B cell (primary cell): Measurements from ENCODE around the gene DPP4. TPM values are rescaled to one million over a fixed set of nuclear protein-coding genes. Genes with fewer than 3 reads are reported as not detected.

Experiments
- ATAC-seq: fragments of 200-7000 bp; cut with Tn5 transposase; one replicate; pipeline ENCODE4 v1.10.0; 2021; ENCODE audit warnings: low read depth, mild to moderate bottlenecking, moderate number of reproducible peaks, moderate library complexity
- CTCF ChIA-PET: fragments of 350-600 bp; sonication (Branson Sonifier 250); formaldehyde crosslinking; loops from one replicate; lab custom pipeline; 2021; ENCODE audit warnings: antibody characterized with exemption, inconsistent platforms; lab: Charles Lee
- POLR2A ChIA-PET: fragments of 350-600 bp; sonication (Branson Sonifier 250); formaldehyde crosslinking; loops from one replicate; lab custom pipeline; 2021; ENCODE audit warnings: antibody characterized with exemption; lab: Charles Lee
- DNase-seq: peaks from one replicate; pipeline ENCODE4 v3.0.0; 2013
- H2AFZ ChIP-seq: 2 replicates; pipeline ENCODE4 v1.6.1; 2012; ENCODE audit warnings: mild to moderate bottlenecking, low read depth, low read length; ENCODE audit not compliant: insufficient read depth, poor library complexity, severe bottlenecking
- H3K27ac ChIP-seq, 2 donors: 1 replicate in 1 of 2; 2 replicates in 1 of 2; pipeline ENCODE4 v1.5.1; 2012 to 2013; ENCODE audit warnings: low read length in 2 of 2, mild to moderate bottlenecking in 2 of 2, moderate library complexity in 1 of 2
- H3K27me3 ChIP-seq, 4 experiments: fragments of 200-600 bp in 1 of 4; sonication (generic) in 1 of 4; replicated peaks in 1 of 4; 1 replicate in 2 of 4; 2 replicates in 2 of 4; pipeline versions ENCODE4 v1.6.1 to v1.7.0; 2013 to 2016; ENCODE audit warnings: low read length in 3 of 4, mild to moderate bottlenecking in 2 of 4, mixed read lengths in 1 of 4, moderate library complexity in 1 of 4; ENCODE audit not compliant: insufficient read depth in 4 of 4, control insufficient read depth in 3 of 4; ENCODE audit errors: control extremely low read depth in 1 of 4
- H3K36me3 ChIP-seq, 2 experiments: replicated peaks in 1 of 2; 1 replicate in 1 of 2; 2 replicates in 1 of 2; pipeline versions ENCODE4 v1.6.1 to v1.7.1; 2013; ENCODE audit warnings: low read length in 1 of 2; ENCODE audit not compliant: insufficient read depth in 2 of 2, control insufficient read depth in 1 of 2; ENCODE audit errors: control extremely low read depth in 1 of 2, extremely low read depth in 1 of 2
- H3K4me1 ChIP-seq, 2 donors: fragments of 200-600 bp in 1 of 2; sonication (generic) in 1 of 2; 1 replicate in 1 of 2; 2 replicates in 1 of 2; pipeline versions ENCODE4 v1.5.1 to v1.6.1; 2013 to 2017; ENCODE audit warnings: low read length in 2 of 2; ENCODE audit not compliant: control insufficient read depth in 2 of 2, insufficient read depth in 2 of 2
- H3K4me2 ChIP-seq: replicated peaks from 2 replicates; pipeline ENCODE3; 2012; ENCODE audit warnings: mild to moderate bottlenecking, low read depth, low read length; ENCODE audit not compliant: poor library complexity, severe bottlenecking
- H3K4me3 ChIP-seq, 5 experiments: fragments of 200-600 bp in 1 of 5; sonication (generic) in 1 of 5; 1 replicate in 3 of 5; 2 replicates in 2 of 5; pipeline versions ENCODE4 v1.5.1 to v1.7.0; 2011 to 2016; ENCODE audit warnings: low read length in 4 of 5, mild to moderate bottlenecking in 4 of 5, low read depth in 2 of 5, control low read depth in 1 of 5, moderate library complexity in 1 of 5; ENCODE audit not compliant: insufficient read depth in 1 of 5; ENCODE audit errors: control extremely low read depth in 1 of 5, extremely low read depth in 1 of 5
- H3K79me2 ChIP-seq: fragments of 200-600 bp; sonication (generic); one replicate; pipeline ENCODE4 v1.6.0; 2016; ENCODE audit warnings: low read length; ENCODE audit not compliant: control insufficient read depth, insufficient read depth
- H3K9ac ChIP-seq: fragments of 200-600 bp; sonication (generic); 2 replicates; pipeline ENCODE4 v1.6.1; 2017; ENCODE audit warnings: mild to moderate bottlenecking, low read length, moderate library complexity
- H3K9me3 ChIP-seq, 3 donors: one replicate each; pipeline versions ENCODE4 v1.6.1 to v1.7.1; 2013; ENCODE audit warnings: low read length in 2 of 3; ENCODE audit not compliant: control insufficient read depth in 2 of 3, insufficient read depth in 1 of 3; ENCODE audit errors: control extremely low read depth in 1 of 3
- H4K20me1 ChIP-seq: 2 replicates; pipeline ENCODE4 v1.6.0; 2012; ENCODE audit warnings: mild to moderate bottlenecking, low read length; ENCODE audit not compliant: insufficient read depth, control insufficient read depth, poor library complexity, severe bottlenecking
- H3K27ac Mint-ChIP-seq: one replicate; pipeline ENCODE4 v1.8.0; 2021; ENCODE audit warnings: mixed read lengths
- H3K27me3 Mint-ChIP-seq: one replicate; pipeline ENCODE4 v1.8.0; 2021; ENCODE audit warnings: mixed read lengths
- H3K4me1 Mint-ChIP-seq: one replicate; pipeline ENCODE4 v1.8.0; 2021; ENCODE audit warnings: mixed read lengths
- H3K4me3 Mint-ChIP-seq: one replicate; pipeline ENCODE4 v1.8.0; 2021; ENCODE audit warnings: mixed read lengths
- H3K9me3 Mint-ChIP-seq: one replicate; pipeline ENCODE4 v1.8.0; 2022; ENCODE audit warnings: mixed read lengths; ENCODE audit not compliant: insufficient read depth
- CTCF ChIP-seq: fragments of 200-600 bp; IDR thresholded peaks from one replicate; pipeline ENCODE4 v1.8.0; 2022; ENCODE audit warnings: antibody characterized with exemption, mild to moderate bottlenecking
- EZH2 ChIP-seq: IDR thresholded peaks from 2 replicates; pipeline ENCODE4 v1.6.1; 2012; ENCODE audit warnings: borderline replicate concordance, low read depth, mild to moderate bottlenecking, moderate library complexity, low read length; ENCODE audit not compliant: insufficient read depth, poor library complexity, severe bottlenecking
- WGBS: methylation state at CpG from one replicate; pipeline ENCODE4 v1.1.5; 2013; ENCODE audit warnings: missing lambda C conversion rate; ENCODE audit not compliant: insufficient coverage; 5-methylcytosine and 5-hydroxymethylcytosine counted together
- intact Hi-C: fragments of 100-400 bp; cut with micrococcal nuclease; formaldehyde crosslinking; loops from one replicate; pipeline ENCODE4 v1.10.0; 2022
- polyA plus RNA-seq: library from polyadenylated mRNA; depleted of rRNA; stranded (reverse); fragments of >200 nt; gene quantifications from 2 replicates; pipeline ENCODE4 v1.2.3, GENCODE V29; 2012
- total RNA-seq, 2 donors: library from RNA; stranded (reverse); fragments of 120-200 nt in 1 of 2; gene quantifications; 1 replicate in 1 of 2; 2 replicates in 1 of 2; pipeline versions ENCODE4 v1.2.3 to v1.2.4, GENCODE V29; 2013 to 2022

The DPP4 gene
- total and polyA plus RNA-seq, 2 donors (not counting 1 experiment from before 2014, with no cell fraction given) = 0.18 to 1.2 TPM

DNA sequence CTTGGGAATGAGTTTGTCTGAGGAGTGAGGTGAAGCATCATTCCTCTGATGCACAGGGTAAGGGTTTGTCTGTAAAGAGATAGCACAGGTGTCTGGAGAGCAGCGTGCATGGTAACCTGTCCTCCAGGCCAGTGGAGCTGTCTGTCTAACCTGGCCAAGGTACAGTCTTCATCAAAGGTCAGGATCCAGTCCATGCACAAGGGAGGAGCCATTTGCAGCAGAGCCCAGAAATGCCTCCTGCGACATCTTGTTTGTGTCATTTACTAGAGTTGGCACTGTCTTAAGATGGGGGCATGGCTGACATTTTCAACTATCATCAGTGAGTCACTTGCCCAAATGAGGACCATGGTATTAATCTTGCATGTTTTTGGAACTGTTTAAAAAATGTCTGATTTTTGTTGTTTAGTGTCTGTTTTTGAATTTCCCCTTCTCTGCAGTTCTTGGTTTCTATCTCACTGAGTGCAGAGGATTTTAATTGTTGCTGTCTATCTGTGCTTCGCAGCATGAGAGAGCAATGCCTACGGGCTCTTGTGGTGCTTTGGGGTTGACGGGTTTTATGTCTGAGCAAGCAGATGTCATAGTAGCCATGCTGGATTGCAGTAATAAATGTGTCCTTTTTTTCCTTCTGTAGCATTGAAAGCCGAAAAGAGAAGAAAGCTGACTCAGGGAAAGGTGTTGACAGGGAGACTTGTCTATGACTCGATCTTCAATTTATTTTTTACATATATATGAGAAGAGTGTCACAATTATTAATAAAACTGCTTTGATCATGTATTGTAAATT lies 91.3 kb downstream of the DPP4 start:
- no peaks in the 10 kb centered on the region for H3K4me1 Mint-ChIP-seq
- Histone ChIP-seq H3K79me2 (no peaks in the 10 kb centered on the region), H3K9me3 (no peaks in the 10 kb centered on the region), H3K9ac (no peak overlapping the region), H4K20me1 (no peaks in the 10 kb centered on the region), H3K4me1 (no peaks in the 10 kb centered on the region), H3K36me3 (no peaks in the 10 kb centered on the region), H3K27ac (no peak overlapping the region), H3K27me3 (peaks cover 0 to 2% (median 0%) of the 10 kb centered on the region in 4 experiments), H2AFZ (no peak overlapping the region), H3K4me3 (no peak overlapping the region), H3K4me2 (no peak overlapping the region)
- no peak for DNase-seq
- no peaks in the 10 kb centered on the region for H3K27me3 Mint-ChIP-seq
- ChIA-PET CTCF (no interaction called here), POLR2A (no interaction called here)
- no peak for TF ChIP-seq CTCF
- ATAC-seq = no peak
- no peaks in the 10 kb centered on the region for H3K9me3 Mint-ChIP-seq
- no peak overlapping the region for H3K4me3 Mint-ChIP-seq
- no peak overlapping the region for H3K27ac Mint-ChIP-seq
- 91% methylated on average over 5 of the region's 7 CpGs for WGBS
- intact Hi-C loops = no loop called here

- ATAC-seq = no peak
- DNase-seq = no peak
- Histone ChIP-seq H3K9ac (no peak overlapping the region), H2AFZ (no peak overlapping the region), H3K4me2 (no peak overlapping the region), H4K20me1 (no peaks in the 10 kb centered on the region), H3K79me2 (no peaks in the 10 kb centered on the region), H3K27me3 (peaks cover 0 to 2% (median 0%) of the 10 kb centered on the region in 4 experiments), H3K36me3 (no peaks in the 10 kb centered on the region), H3K9me3 (no peaks in the 10 kb centered on the region), H3K4me3 (no peak overlapping the region), H3K27ac (no peak overlapping the region), H3K4me1 (no peaks in the 10 kb centered on the region)
- Mint-ChIP-seq H3K4me1 (no peaks in the 10 kb centered on the region), H3K4me3 (no peak overlapping the region), H3K27ac (no peak overlapping the region), H3K27me3 (no peaks in the 10 kb centered on the region), H3K9me3 (no peaks in the 10 kb centered on the region)
- whole genome bisulfite sequencing = 93% methylated on average over 7 of the region's 10 CpGs
- CTCF ChIA-PET = no interaction called here
- intact Hi-C loops = no loop called here
- no peak for TF ChIP-seq CTCF
- TF ChIP-seq EZH2 = no peak
- POLR2A ChIA-PET = no interaction called here
Observed at GRCh38 chr2:161981679-161982250, 92.2 kb downstream of the DPP4 start.
